NB4 (cell line): Measurements from ENCODE around the gene TRPV6.

Experiments
- MYC ChIP-seq: IDR thresholded peaks from 2 replicates; pipeline ENCODE4 v1.6.1; 2011; ENCODE audit warnings: low read depth, low read length
- TF ChIP-seq, protein P1 (sequence below): IDR thresholded peaks from one replicate; pipeline ENCODE4 v1.5.1; 2012; ENCODE audit warnings: low read depth, low read length

DNA sequence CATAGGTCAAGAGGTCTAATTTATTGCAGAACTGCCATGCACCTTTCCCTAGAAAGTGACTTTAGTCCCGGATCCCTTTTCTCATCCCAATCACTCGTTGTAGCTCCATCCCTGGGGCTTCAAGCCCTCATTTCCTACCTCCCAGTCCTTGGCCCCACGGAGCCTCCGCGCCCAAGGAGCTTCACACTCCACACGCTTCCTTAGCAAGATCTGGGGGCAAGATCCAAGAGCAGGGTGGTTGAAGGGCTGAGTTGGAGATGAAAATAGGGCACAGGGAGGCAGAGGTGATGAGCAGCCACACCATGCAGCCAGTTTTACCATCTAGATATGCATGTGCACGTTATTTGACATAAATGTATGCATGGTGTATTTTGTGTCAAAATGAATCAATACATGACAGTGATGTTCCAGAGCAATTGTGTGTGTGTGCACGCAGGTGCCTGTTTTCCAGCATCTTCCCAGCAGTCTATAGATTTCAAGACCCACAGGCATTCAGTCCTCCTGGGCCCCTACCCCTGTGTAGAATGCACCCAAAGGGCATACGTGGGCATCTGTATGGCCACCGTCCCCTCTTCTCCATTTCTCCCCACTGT lies 6.0 kb upstream of the TRPV6 start:
- TF ChIP-seq, protein P1, sequence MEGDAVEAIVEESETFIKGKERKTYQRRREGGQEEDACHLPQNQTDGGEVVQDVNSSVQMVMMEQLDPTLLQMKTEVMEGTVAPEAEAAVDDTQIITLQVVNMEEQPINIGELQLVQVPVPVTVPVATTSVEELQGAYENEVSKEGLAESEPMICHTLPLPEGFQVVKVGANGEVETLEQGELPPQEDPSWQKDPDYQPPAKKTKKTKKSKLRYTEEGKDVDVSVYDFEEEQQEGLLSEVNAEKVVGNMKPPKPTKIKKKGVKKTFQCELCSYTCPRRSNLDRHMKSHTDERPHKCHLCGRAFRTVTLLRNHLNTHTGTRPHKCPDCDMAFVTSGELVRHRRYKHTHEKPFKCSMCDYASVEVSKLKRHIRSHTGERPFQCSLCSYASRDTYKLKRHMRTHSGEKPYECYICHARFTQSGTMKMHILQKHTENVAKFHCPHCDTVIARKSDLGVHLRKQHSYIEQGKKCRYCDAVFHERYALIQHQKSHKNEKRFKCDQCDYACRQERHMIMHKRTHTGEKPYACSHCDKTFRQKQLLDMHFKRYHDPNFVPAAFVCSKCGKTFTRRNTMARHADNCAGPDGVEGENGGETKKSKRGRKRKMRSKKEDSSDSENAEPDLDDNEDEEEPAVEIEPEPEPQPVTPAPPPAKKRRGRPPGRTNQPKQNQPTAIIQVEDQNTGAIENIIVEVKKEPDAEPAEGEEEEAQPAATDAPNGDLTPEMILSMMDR: no peak
- no peak for TF ChIP-seq MYC
